A549 treated with AZD2906 at 1 μM for 4 hours (cell line): ENCODE results near the gene ZBTB4. TPM values are rescaled to one million over a fixed set of nuclear protein-coding genes. Genes with fewer than 3 reads are reported as not detected.

ENCODE experiments used
- total RNA-seq: library from RNA; stranded (reverse); fragments of 200-300 nt; extraction: Qiagen RNA extraction; gene quantifications from 5 replicates; pipeline ENCODE4 v1.2.3, GENCODE V29; 2022

ZBTB4 gene, protein sequence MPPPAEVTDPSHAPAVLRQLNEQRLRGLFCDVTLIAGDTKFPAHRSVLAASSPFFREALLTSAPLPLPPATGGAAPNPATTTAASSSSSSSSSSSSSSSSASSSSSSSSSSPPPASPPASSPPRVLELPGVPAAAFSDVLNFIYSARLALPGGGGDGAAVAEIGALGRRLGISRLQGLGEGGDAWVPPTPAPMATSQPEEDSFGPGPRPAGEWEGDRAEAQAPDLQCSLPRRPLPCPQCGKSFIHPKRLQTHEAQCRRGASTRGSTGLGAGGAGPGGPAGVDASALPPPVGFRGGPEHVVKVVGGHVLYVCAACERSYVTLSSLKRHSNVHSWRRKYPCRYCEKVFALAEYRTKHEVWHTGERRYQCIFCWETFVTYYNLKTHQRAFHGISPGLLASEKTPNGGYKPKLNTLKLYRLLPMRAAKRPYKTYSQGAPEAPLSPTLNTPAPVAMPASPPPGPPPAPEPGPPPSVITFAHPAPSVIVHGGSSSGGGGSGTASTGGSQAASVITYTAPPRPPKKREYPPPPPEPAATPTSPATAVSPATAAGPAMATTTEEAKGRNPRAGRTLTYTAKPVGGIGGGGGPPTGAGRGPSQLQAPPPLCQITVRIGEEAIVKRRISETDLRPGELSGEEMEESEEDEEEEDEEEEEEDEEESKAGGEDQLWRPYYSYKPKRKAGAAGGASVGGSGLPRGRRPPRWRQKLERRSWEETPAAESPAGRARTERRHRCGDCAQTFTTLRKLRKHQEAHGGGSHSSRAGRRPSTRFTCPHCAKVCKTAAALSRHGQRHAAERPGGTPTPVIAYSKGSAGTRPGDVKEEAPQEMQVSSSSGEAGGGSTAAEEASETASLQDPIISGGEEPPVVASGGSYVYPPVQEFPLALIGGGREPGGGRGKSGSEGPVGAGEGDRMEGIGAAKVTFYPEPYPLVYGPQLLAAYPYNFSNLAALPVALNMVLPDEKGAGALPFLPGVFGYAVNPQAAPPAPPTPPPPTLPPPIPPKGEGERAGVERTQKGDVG
- total RNA-seq = 21.0 to 25.5 TPM (median 24.1 TPM) in 5 replicates

DNA sequence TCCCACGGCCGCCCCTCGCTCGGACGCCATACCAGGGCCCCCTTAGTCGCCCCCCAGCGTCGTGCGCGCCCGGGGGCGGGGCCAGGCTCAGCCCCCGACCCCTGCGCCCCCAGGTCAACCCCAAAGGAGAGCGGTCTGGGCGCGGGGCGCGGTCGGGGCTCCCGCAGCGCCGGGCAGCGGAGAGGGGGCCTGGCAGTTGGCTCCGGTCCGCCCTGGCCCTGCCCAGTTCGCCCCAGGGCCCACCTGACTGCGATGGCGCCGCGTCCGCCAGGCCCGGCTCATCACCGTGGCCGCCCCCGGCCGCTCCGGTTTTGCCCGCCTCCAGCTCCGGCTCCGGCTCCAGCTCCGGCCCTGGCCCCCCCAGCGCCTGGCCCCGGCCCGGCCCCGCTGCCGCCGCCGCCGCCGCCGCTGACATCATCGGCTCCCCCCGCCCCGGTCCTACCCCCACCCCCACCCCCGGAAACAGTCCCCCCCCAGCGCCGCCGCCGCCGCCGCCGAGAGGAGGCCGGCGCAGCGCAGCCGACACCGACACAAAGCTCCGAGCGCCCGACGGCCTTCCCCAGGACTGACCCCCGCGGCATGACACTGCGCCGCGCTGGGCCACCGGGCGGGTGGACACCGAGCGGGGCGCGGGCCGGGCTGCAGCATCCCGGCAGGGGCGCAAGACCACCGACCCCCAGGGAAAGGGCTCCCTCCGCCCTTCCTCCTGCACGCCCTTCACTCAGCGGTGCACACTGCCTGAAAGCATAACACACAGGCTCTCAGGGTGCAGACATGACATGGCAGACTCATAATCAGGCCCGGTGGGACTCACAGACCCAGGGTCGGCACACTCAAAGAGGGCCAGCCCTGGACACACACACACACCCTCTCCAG lies at the start of gene ZBTB4:
Gene ZBTB4, minus strand, starts transcription at position 419 of the 876 bp plus-strand sequence. CDS start 12,830 bp downstream, outside the sequence.

DNA sequence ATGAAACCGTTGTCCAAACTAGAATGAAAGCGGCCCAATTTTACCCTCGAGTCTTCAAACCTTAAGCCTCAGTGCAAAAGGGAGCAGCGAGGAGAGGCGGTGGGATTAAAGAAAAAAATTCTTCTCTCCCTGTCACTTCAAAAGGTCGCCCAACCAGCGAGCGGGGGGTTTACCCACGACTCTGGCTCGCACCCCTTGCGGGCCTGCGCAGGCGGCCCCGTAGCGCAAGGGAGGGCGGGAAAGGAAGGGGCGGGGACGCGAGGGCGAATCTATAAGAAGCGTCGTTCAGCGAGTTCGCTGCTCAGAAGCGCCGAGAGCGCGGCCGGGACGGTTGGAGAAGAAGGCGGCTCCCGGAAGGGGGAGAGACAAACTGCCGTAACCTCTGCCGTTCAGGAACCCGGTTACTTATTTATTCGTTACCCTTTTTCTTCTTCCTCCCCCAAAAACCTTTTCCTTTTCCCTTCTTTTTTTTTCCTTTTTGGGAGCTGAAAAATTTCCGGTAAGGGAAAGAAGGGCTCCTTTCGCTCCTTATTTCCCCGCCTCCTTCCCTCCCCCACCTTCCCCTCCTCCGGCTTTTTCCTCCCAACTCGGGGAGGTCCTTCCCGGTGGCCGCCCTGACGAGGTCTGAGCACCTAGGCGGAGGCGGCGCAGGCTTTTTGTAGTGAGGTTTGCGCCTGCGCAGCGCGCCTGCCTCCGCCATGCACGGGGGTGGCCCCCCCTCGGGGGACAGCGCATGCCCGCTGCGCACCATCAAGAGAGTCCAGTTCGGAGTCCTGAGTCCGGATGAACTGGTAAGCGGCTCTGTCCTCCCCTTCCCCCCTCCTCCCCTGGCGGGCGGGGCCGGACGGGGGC lies 4.9 kb upstream of the ZBTB4 start, which contains the start of gene POLR2A:
Gene POLR2A, plus strand, starts transcription at position 300 of the 852 bp plus-strand sequence.

DNA sequence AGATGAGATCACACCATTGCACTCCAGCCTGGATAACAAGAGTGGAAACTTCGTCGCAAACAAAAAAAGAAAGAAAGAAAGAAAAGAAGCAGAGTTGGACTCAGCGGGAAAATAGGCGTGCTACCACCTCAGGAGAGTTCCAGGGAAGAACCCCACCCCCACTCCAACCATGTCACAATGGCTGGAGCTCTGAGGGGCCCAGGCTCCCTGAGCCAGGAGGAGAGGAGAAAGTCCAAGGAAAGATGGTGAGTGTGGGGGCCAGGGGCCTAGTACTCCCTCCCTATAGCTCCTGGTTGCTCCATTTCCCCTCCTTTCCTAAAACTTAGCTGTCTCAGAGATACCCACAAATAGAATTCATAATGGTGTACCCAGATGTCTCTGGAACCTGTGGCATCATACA lies 1.8 kb upstream of the ZBTB4 start, which contains the start of gene SLC35G6:
Gene SLC35G6, plus strand, starts transcription at position 172 of the 400 bp plus-strand sequence. Its CDS starts 71 bp downstream, at position 243.

DNA sequence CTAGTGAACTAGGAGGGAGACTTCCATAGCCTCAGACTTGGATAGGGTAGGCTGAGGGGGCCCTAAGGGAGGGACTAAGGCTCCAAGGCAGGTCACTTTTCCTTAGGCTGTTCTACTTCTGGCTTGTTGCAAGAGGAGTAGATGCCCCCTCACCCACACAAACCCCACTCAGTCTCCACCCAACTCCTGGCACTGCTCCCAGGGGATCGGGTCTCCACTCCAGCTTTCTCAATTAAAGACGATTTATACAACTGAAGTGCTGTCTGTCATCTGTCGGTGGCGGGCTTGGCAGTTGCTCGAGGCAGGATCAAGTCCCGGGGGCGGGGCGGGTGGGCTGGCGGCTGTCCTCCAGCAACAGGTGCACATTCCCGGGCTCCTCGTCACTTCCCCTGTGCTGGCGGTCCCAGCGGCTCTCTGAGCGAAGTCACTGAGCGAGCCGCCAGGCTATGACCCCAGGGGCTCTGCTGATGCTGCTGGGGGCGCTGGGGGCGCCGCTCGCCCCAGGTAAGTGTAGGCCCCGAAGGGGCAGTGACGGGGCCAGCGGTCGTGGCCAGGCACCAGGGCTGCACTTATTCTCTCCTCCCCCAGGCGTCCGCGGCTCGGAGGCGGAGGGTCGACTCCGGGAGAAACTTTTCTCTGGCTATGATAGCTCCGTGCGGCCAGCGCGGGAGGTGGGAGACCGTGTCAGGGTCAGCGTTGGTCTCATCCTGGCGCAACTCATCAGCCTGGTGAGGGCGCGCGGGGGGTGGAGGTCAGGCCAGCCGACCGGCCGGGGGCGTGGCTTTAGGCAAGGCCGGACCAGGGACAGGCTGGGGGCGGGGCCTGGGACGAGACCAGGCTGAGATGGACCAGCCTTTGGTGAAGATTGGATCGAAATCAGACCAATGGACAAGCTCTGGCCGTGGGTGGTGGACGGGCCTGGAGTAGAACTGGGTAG lies 34.5 kb downstream of the ZBTB4 start, which contains the start of gene CHRNB1:
Gene CHRNB1, plus strand, starts transcription at position 380 of the 937 bp plus-strand sequence. Its CDS starts 67 bp downstream, at position 447.

DNA sequence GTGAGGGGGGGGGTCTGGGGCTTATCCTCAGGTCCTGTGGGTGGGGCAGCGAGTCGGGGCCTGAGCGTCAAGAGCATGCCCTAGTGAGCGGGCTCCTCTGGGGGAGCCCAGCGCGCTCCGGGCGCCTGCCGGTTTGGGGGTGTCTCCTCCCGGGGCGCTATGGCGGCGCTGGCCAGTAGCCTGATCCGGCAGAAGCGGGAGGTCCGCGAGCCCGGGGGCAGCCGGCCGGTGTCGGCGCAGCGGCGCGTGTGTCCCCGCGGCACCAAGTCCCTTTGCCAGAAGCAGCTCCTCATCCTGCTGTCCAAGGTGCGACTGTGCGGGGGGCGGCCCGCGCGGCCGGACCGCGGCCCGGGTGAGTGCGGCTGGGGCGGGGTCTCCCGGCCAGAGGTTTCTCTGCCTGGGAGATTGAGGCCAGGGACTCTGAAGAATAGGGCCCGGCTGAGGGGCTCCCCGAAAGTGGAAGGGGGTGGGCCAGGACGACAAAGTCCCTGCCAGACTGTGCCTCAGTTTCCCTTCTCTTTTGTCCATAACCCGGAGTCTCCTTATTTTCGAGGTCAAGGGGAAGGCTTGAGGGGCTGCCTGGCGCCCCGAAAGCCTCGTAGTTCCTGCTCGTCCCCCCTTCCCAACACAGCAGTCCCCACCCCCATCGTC lies 39.8 kb downstream of the ZBTB4 start, which contains the start of gene FGF11:
Gene FGF11, plus strand, starts transcription at position 51 of the 651 bp plus-strand sequence. Its CDS starts 109 bp downstream, at position 160.

DNA sequence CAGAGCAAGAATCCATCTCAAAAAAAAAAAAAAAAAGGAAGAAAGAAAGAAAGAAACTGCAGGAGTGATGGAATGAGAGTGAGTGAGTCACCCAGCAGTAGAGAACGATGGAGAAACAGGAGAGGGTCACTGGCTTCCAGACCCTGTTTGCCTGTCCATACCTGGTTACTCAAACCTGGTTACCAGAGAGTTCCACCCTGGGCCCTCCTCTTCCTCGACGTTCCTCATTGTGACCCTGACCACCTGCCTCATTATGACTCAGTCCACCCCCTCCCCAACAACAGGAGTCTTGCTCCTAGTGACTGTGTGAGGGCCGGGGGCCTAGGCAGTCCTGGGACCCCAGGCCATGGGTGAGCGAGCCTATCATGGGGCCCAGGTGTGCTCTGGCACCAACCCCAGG lies 50.9 kb downstream of the ZBTB4 start, which contains the start of gene SPEM3:
Gene SPEM3, plus strand, starts transcription at position 301 of the 400 bp plus-strand sequence. Its CDS starts 46 bp downstream, at position 347.

DNA sequence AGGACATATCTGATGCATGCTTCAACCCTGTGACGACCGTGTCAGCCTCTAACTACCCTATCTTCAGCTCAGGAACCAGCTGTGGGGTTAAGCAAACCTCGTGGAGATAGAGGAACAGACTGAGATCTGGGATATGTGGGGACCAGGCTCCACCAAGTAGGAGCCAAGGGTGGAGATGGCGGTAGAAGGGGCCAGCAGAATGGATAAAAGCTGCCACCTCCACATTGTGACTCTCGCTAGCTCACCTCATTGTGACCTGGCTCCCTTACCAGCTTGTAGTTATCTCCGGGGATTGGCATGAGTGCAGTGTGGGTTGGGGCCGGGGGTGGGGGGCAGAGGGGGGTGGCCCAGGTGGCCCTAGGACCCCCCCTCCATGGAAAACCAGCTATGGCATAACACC lies 54.1 kb downstream of the ZBTB4 start, which contains the start of gene SPEM2:
Gene SPEM2, plus strand, starts transcription at position 301 of the 400 bp plus-strand sequence. Its CDS starts 73 bp downstream, at position 374.

DNA sequence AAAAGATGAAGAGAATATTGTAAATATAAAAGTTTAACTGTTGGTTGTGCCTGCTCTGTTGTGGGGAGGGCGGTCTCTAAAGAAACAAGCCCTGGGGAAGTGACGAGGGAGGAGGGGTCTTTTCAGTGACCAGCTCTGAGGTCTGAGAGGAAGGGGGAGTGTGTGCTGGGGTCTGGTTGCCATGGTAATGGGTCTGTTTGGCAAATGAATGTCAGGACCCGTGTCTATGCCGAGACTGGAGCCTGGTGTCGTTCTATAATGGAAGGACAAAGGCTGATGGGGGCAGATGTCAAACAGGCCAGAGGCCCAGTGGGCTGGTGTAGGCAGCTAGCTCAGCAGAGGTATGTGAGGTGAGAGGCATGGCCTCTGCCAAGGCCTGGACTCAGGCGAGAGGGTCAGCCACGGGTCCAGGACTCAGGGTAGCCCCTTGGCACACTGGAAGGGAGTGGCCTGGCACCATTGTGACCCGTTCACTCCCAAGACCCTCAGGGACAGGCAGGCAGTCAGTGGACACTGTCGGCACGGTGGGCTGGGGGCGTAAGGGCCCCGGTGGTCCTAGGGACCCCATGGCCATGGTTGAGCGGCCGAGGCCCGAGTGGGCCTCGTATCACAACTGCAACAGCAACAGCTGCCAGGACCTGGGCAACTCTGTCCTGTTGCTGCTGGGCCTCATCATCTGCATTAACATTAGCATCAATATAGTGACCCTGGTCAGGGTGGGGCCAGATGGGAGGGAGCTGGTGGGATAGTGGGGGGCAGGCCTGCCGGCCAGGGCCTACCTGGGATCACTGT lies 59.4 kb downstream of the ZBTB4 start, which contains the start of gene SPEM1:
Gene SPEM1, plus strand, starts transcription at position 506 of the 792 bp plus-strand sequence. Its CDS starts 61 bp downstream, at position 567.

Other genes with a start within 250 kb of the ZBTB4 start
- 37.1 to 47.6 TPM (median 44.8 TPM) in 5 replicates for gene DVL2, start 245.1 kb downstream of the ZBTB4 start, total RNA-seq
- gene PHF23, start 240.2 kb downstream of the ZBTB4 start, total RNA-seq = 86.1 to 108 TPM (median 99.5 TPM) in 5 replicates
- 643 to 763 TPM (median 704 TPM) in 5 replicates for gene GABARAP, start 237.2 kb downstream of the ZBTB4 start, total RNA-seq
- gene CTDNEP1, start 227.9 kb downstream of the ZBTB4 start, total RNA-seq = 208 to 254 TPM (median 236 TPM) in 5 replicates
- 131 to 160 TPM (median 140 TPM) in 5 replicates for gene ELP5, start 227.4 kb downstream of the ZBTB4 start, total RNA-seq
- gene CLDN7, start 217.2 kb downstream of the ZBTB4 start, total RNA-seq = 2.2 to 3.2 TPM (median 2.9 TPM) in 5 replicates
- 0.35 to 0.67 TPM (median 0.63 TPM) in 5 replicates for gene SLC2A4, start 197.9 kb downstream of the ZBTB4 start, total RNA-seq
- 0.37 to 0.68 TPM (median 0.53 TPM) in 5 replicates for gene YBX2, start 185.0 kb downstream of the ZBTB4 start, total RNA-seq
- gene EIF5A, start 172.0 kb downstream of the ZBTB4 start, total RNA-seq = 1,603 to 1,771 TPM (median 1,695 TPM) in 5 replicates
- 81.4 to 100 TPM (median 97.9 TPM) in 5 replicates for gene GPS2, start 164.3 kb downstream of the ZBTB4 start, total RNA-seq
- gene NEURL4, start 150.3 kb downstream of the ZBTB4 start, total RNA-seq = 23.0 to 36.7 TPM (median 28.7 TPM) in 5 replicates
- gene ACAP1, start 143.1 kb downstream of the ZBTB4 start, total RNA-seq = 2.4 to 5.7 TPM (median 4.0 TPM) in 5 replicates
- gene KCTD11, start 127.5 kb downstream of the ZBTB4 start, total RNA-seq = 11.3 to 13.7 TPM (median 12.5 TPM) in 5 replicates
- gene TMEM95, start 124.5 kb downstream of the ZBTB4 start, total RNA-seq = not detected in 5 replicates
- 1.3 to 1.6 TPM (median 1.5 TPM) in 5 replicates for gene TNK1, start 98.5 kb downstream of the ZBTB4 start, total RNA-seq
- 38.6 to 48.9 TPM (median 44.7 TPM) in 5 replicates for gene PLSCR3, start 85.1 kb downstream of the ZBTB4 start, total RNA-seq
- 180 to 224 TPM (median 215 TPM) in 5 replicates for gene TMEM256, start 75.5 kb downstream of the ZBTB4 start, total RNA-seq
- 13.3 to 17.6 TPM (median 17.1 TPM) in 5 replicates for gene NLGN2, start 71.8 kb downstream of the ZBTB4 start, total RNA-seq
- gene SPEM1, start 59.3 kb downstream of the ZBTB4 start, total RNA-seq = 0.06 to 0.13 TPM in 2 of 5 replicates, not detected in the others
- gene SPEM2, start 54.0 kb downstream of the ZBTB4 start, total RNA-seq = 0.03 to 0.07 TPM (median 0.06 TPM) in 3 of 5 replicates, not detected in the others
- 0.02 to 0.03 TPM (median 0.02 TPM) in 3 of 5 replicates, not detected in the others for gene SPEM3, start 50.8 kb downstream of the ZBTB4 start, total RNA-seq
- gene TMEM102, start 44.2 kb downstream of the ZBTB4 start, total RNA-seq = 10.8 to 13.9 TPM (median 13.3 TPM) in 5 replicates
- 0.76 to 1.2 TPM (median 0.85 TPM) in 5 replicates for gene FGF11, start 40.1 kb downstream of the ZBTB4 start, total RNA-seq
- gene CHRNB1, start 34.6 kb downstream of the ZBTB4 start, total RNA-seq = 8.0 to 11.6 TPM (median 10.2 TPM) in 5 replicates
- gene SLC35G6, start 1.8 kb upstream of the ZBTB4 start, total RNA-seq = not detected in 5 replicates
- 72.5 to 86.2 TPM (median 79.8 TPM) in 5 replicates for gene POLR2A, start 4.7 kb upstream of the ZBTB4 start, total RNA-seq
- gene TNFSF12, start 69.4 kb upstream of the ZBTB4 start, total RNA-seq = 8.2 to 13.3 TPM (median 13.0 TPM) in 5 replicates
- 0.49 to 1.1 TPM (median 0.68 TPM) in 5 replicates for gene TNFSF13, start 79.1 kb upstream of the ZBTB4 start, total RNA-seq
- gene SENP3, start 82.3 kb upstream of the ZBTB4 start, total RNA-seq = 84.9 to 95.8 TPM (median 95.7 TPM) in 5 replicates
- 27.0 to 34.4 TPM (median 31.4 TPM) in 5 replicates for gene CD68, start 100.0 kb upstream of the ZBTB4 start, total RNA-seq
- 111 to 143 TPM (median 116 TPM) in 5 replicates for gene MPDU1, start 104.2 kb upstream of the ZBTB4 start, total RNA-seq
- 0.16 to 0.52 TPM (median 0.31 TPM) in 5 replicates for gene SOX15, start 110.5 kb upstream of the ZBTB4 start, total RNA-seq
- 47.5 to 56.4 TPM (median 54.2 TPM) in 5 replicates for gene FXR2, start 135.3 kb upstream of the ZBTB4 start, total RNA-seq
- gene SAT2, start 148.2 kb upstream of the ZBTB4 start, total RNA-seq = 60.3 to 85.9 TPM (median 73.8 TPM) in 5 replicates
- gene SHBG, start 150.5 kb upstream of the ZBTB4 start, total RNA-seq = 0.45 to 0.90 TPM (median 0.73 TPM) in 5 replicates
- gene ATP1B2, start 171.3 kb upstream of the ZBTB4 start, total RNA-seq = 0.15 to 0.33 TPM (median 0.22 TPM) in 5 replicates
- 42.0 to 45.0 TPM (median 44.1 TPM) in 5 replicates for gene TP53, start 207.9 kb upstream of the ZBTB4 start, total RNA-seq
- 31.4 to 42.9 TPM (median 39.7 TPM) in 5 replicates for gene WRAP53, start 208.8 kb upstream of the ZBTB4 start, total RNA-seq
- 1.2 to 1.6 TPM (median 1.3 TPM) in 5 replicates for gene EFNB3, start 225.6 kb upstream of the ZBTB4 start, total RNA-seq
- 0.02 to 0.05 TPM (median 0.03 TPM) in 5 replicates for gene DNAH2, start 238.1 kb upstream of the ZBTB4 start, total RNA-seq